Small intestine (tissue), 7 donors: ENCODE results near the gene KLF6. TPM values are rescaled to one million over a fixed set of nuclear protein-coding genes. Genes with fewer than 3 reads are reported as not detected.

ENCODE experiments used
- DNase-seq, 2 donors: peaks; one replicate each; pipeline versions ENCODE4 v3.0.0 to v3.0.0-alpha.2; 2013
- FAIRE-seq: peaks from 2 replicates; lab custom pipeline; 2012; peaks lifted over from hg19 to GRCh38; lab: Jason Lieb, UNC
- H3K27ac ChIP-seq, 3 donors: one replicate each; pipeline ENCODE4 v1.5.1; 2013; ENCODE audit warnings: low read length in 2 of 3, mild to moderate bottlenecking in 2 of 3, control low read depth in 1 of 3, inconsistent platforms in 1 of 3, low read depth in 1 of 3, moderate library complexity in 1 of 3
- H3K27me3 ChIP-seq, 3 donors: one replicate each; pipeline ENCODE4 v1.6.1; 2013; ENCODE audit warnings: low read length in 3 of 3, inconsistent platforms in 1 of 3; ENCODE audit not compliant: control insufficient read depth in 3 of 3, insufficient read depth in 3 of 3
- H3K36me3 ChIP-seq, 3 donors: one replicate each; pipeline ENCODE4 v1.6.1; 2013; ENCODE audit warnings: low read length in 3 of 3, inconsistent platforms in 1 of 3, low read depth in 1 of 3, mild to moderate bottlenecking in 1 of 3, moderate library complexity in 1 of 3; ENCODE audit not compliant: control insufficient read depth in 3 of 3, insufficient read depth in 2 of 3
- H3K4me1 ChIP-seq, 3 donors: one replicate each; pipeline ENCODE4 v1.6.1; 2013; ENCODE audit warnings: low read length in 2 of 3, inconsistent platforms in 1 of 3, low read depth in 1 of 3, mild to moderate bottlenecking in 1 of 3, moderate library complexity in 1 of 3; ENCODE audit not compliant: control insufficient read depth in 3 of 3, insufficient read depth in 2 of 3
- H3K4me3 ChIP-seq, 3 donors: one replicate each; pipeline ENCODE4 v1.5.1; 2013; ENCODE audit warnings: low read length in 3 of 3, control low read depth in 1 of 3, inconsistent platforms in 1 of 3, low read depth in 1 of 3, mild to moderate bottlenecking in 1 of 3, moderate library complexity in 1 of 3
- H3K9me3 ChIP-seq, 2 donors: one replicate each; pipeline ENCODE4 v1.6.1; 2013; ENCODE audit warnings: low read depth in 1 of 2, low read length in 1 of 2; ENCODE audit not compliant: control insufficient read depth in 2 of 2, insufficient read depth in 1 of 2
- WGBS, 3 donors: extraction: QIAGEN DNeasy Blood & Tissue Kit; methylation state at CpG; one replicate each; pipeline ENCODE4 v1.1.7; 2013; 5-methylcytosine and 5-hydroxymethylcytosine counted together
- polyA plus RNA-seq, 4 donors: library from polyadenylated mRNA; stranded (reverse) in 3 of 4; unstranded in 1 of 4; fragments of 200-250 nt in 3 of 4; fragments of 120-200 nt in 1 of 4; gene quantifications; one replicate each; pipeline versions ENCODE4 v1.2.1 to v1.2.3, GENCODE V29; 2013
- donor health status: healthy with polysubstance abuse.
- donor health status: control.
- donor health status: control.
- donor health status: Bipolar disorder and iron deficiency.
- donor health status: healthy.

The KLF6 gene
- polyA plus RNA-seq, 4 donors: 47.3 to 97.7 (median 72.1) TPM

- DNase-seq: no peak
- Histone ChIP-seq H3K36me3 (no peaks in the 10 kb centered on the region), H3K4me1 (peaks cover 0 to 5% (median 0%) of the 10 kb centered on the region in 3 donors), H3K4me3 (no peak overlapping the region), H3K27ac (no peak overlapping the region), H3K9me3 (peaks cover 0 to 20% of the 10 kb centered on the region in 2 donors), H3K27me3 (no peaks in the 10 kb centered on the region)
- FAIRE-seq: no peak
- 94 to 98% (median 97%) methylated on average over 1 of the region's 1 CpG for WGBS, 3 donors
Measured at GRCh38 chr10:3790272-3790671, 5.3 kb upstream of the KLF6 start.

GRCh38 chr10:3789621-3790020, 4.6 kb upstream of the KLF6 start:
- Histone ChIP-seq H3K27ac (no peak overlapping the region), H3K36me3 (no peaks in the 10 kb centered on the region), H3K9me3 (peaks cover 0 to 16% of the 10 kb centered on the region in 2 donors), H3K4me3 (no peak overlapping the region), H3K27me3 (no peaks in the 10 kb centered on the region), H3K4me1 (peaks cover 0 to 5% (median 0%) of the 10 kb centered on the region in 3 donors)
- no peak for FAIRE-seq
- no peak for DNase-seq
- 55 to 95% (median 89%) methylated on average over 2 of the region's 2 CpGs for WGBS, 3 donors

- Histone ChIP-seq H3K27ac (peak overlapping the region; percentile 14 to 95 (median 64)), H3K4me1 (peaks cover 0 to 5% (median 0%) of the 10 kb centered on the region in 3 donors), H3K4me3 (no peak overlapping the region), H3K9me3 (peaks cover 0 to 8% of the 10 kb centered on the region in 2 donors), H3K27me3 (no peaks in the 10 kb centered on the region), H3K36me3 (no peaks in the 10 kb centered on the region)
- FAIRE-seq: no peak
- WGBS, 3 donors: 36 to 67% (median 45%) methylated on average over 9 of the region's 9 CpGs
- DNase-seq: peak; percentile 48 to 86
Measured at GRCh38 chr10:3787816-3788215, 2.8 kb upstream of the KLF6 start.

- DNase-seq (no peak), FAIRE-seq (no peak)
- peaks cover 0 to 4% (median 0%) of the 10 kb centered on the region in 3 donors for H3K36me3 ChIP-seq
- H3K4me3 ChIP-seq: no peak overlapping the region
- peaks cover 0 to 8% of the 10 kb centered on the region in 2 donors for H3K9me3 ChIP-seq
- H3K4me1 ChIP-seq: peaks cover 0 to 12% (median 0%) of the 10 kb centered on the region in 3 donors
- 82 to 84% (median 83%) methylated on average over 3 of the region's 3 CpGs for WGBS, 3 donors
- peak overlapping the region; percentile 83 to 95 (median 90) for H3K27ac ChIP-seq
- H3K27me3 ChIP-seq: no peaks in the 10 kb centered on the region
Measured at GRCh38 chr10:3787016-3787400, 2.0 kb upstream of the KLF6 start.

- WGBS, 3 donors: 37 to 71% (median 59%) methylated on average over 18 of the region's 18 CpGs
- peak; percentile 36 for FAIRE-seq
- peak; percentile 82 to 83 for DNase-seq
Measured at GRCh38 chr10:3786295-3787015, 1.4 kb upstream of the KLF6 start.

GRCh38 chr10:3785851-3786271, 852 bp upstream of the KLF6 start:
- H3K4me3 ChIP-seq: peak overlapping the region; percentile 73 to 92 (median 79)
- H3K4me1 ChIP-seq: peaks cover 0 to 23% (median 3%) of the 10 kb centered on the region in 3 donors
- H3K27ac ChIP-seq: peak overlapping the region; percentile 95 to 100 (median 100)
- DNase-seq: peak in 1 of 2 donors; percentile 77
- H3K9me3 ChIP-seq: peaks cover 0 to 6% of the 10 kb centered on the region in 2 donors
- no peaks in the 10 kb centered on the region for H3K27me3 ChIP-seq
- WGBS, 3 donors: 1% methylated on average over 17 to 18 of the region's 18 CpGs
- peaks cover 7 to 16% (median 7%) of the 10 kb centered on the region in 3 donors for H3K36me3 ChIP-seq
- no peak for FAIRE-seq

More at GRCh38 chr10:3786295-3787015, 1.4 kb upstream of the KLF6 start:
- Histone ChIP-seq H3K27me3 (no peaks in the 10 kb centered on the region), H3K4me3 (peak overlapping the region in 1 of 3 donors; percentile 73), H3K36me3 (peaks cover 2 to 10% (median 3%) of the 10 kb centered on the region in 3 donors), H3K9me3 (peaks cover 0 to 8% of the 10 kb centered on the region in 2 donors), H3K27ac (peak overlapping the region; percentile 83 to 95 (median 90)), H3K4me1 (peaks cover 0 to 17% (median 0%) of the 10 kb centered on the region in 3 donors)

- peak; percentile 99 to 100 for DNase-seq
- FAIRE-seq: no peak
- peak overlapping the region; percentile 98 to 100 (median 100) for H3K27ac ChIP-seq
- 0 to 2% (median 0%) methylated on average over 25 to 76 of the region's 76 CpGs for WGBS, 3 donors
- peak overlapping the region; percentile 73 to 99 (median 98) for H3K4me3 ChIP-seq
- peaks cover 11 to 21% (median 12%) of the 10 kb centered on the region in 3 donors for H3K36me3 ChIP-seq
- no peaks in the 10 kb centered on the region for H3K27me3 ChIP-seq
- peaks cover 0 to 1% of the 10 kb centered on the region in 2 donors for H3K9me3 ChIP-seq
- peaks cover 0 to 29% (median 3%) of the 10 kb centered on the region in 3 donors for H3K4me1 ChIP-seq
Measured at GRCh38 chr10:3785251-3785850, 342 bp upstream of the KLF6 start.

- Histone ChIP-seq H3K27ac (peak overlapping the region; percentile 98 to 100 (median 100)), H3K27me3 (no peaks in the 10 kb centered on the region), H3K36me3 (peaks cover 24 to 36% (median 25%) of the 10 kb centered on the region in 3 donors), H3K4me3 (peak overlapping the region; percentile 71 to 99 (median 98)), H3K9me3 (no peaks in the 10 kb centered on the region), H3K4me1 (peaks cover 6 to 41% (median 9%) of the 10 kb centered on the region in 3 donors)
- FAIRE-seq (no peak), DNase-seq (peak; percentile 82 to 84)
- WGBS, 3 donors: 0 to 1% (median 0%) methylated on average over 22 of the region's 22 CpGs
Measured at GRCh38 chr10:3783682-3784432, 1.2 kb downstream of the KLF6 start.
